Panc1 (cell line): Measurements from ENCODE around the gene NAP1L5.

ENCODE experiments used
- TF ChIP-seq, protein P1 (sequence below): fragments of 450-650 bp; IDR thresholded peaks from 2 replicates; pipeline ENCODE4 v1.5.1; 2017; ENCODE audit warnings: mild to moderate bottlenecking
- TF ChIP-seq, protein P2 (sequence below), 2 experiments: IDR thresholded peaks; 2 replicates each; pipeline ENCODE4 v1.6.1; 2011 to 2012; ENCODE audit warnings: low read depth in 2 of 2, control low read depth in 1 of 2, low read length in 1 of 2, mild to moderate bottlenecking in 1 of 2, moderate library complexity in 1 of 2; ENCODE audit not compliant: insufficient read depth in 1 of 2

GRCh38 chr4:88655226-88655625, 42.4 kb downstream of the NAP1L5 start:
- TF ChIP-seq, protein P1, sequence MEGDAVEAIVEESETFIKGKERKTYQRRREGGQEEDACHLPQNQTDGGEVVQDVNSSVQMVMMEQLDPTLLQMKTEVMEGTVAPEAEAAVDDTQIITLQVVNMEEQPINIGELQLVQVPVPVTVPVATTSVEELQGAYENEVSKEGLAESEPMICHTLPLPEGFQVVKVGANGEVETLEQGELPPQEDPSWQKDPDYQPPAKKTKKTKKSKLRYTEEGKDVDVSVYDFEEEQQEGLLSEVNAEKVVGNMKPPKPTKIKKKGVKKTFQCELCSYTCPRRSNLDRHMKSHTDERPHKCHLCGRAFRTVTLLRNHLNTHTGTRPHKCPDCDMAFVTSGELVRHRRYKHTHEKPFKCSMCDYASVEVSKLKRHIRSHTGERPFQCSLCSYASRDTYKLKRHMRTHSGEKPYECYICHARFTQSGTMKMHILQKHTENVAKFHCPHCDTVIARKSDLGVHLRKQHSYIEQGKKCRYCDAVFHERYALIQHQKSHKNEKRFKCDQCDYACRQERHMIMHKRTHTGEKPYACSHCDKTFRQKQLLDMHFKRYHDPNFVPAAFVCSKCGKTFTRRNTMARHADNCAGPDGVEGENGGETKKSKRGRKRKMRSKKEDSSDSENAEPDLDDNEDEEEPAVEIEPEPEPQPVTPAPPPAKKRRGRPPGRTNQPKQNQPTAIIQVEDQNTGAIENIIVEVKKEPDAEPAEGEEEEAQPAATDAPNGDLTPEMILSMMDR = no peak
- TF ChIP-seq, protein P2, sequence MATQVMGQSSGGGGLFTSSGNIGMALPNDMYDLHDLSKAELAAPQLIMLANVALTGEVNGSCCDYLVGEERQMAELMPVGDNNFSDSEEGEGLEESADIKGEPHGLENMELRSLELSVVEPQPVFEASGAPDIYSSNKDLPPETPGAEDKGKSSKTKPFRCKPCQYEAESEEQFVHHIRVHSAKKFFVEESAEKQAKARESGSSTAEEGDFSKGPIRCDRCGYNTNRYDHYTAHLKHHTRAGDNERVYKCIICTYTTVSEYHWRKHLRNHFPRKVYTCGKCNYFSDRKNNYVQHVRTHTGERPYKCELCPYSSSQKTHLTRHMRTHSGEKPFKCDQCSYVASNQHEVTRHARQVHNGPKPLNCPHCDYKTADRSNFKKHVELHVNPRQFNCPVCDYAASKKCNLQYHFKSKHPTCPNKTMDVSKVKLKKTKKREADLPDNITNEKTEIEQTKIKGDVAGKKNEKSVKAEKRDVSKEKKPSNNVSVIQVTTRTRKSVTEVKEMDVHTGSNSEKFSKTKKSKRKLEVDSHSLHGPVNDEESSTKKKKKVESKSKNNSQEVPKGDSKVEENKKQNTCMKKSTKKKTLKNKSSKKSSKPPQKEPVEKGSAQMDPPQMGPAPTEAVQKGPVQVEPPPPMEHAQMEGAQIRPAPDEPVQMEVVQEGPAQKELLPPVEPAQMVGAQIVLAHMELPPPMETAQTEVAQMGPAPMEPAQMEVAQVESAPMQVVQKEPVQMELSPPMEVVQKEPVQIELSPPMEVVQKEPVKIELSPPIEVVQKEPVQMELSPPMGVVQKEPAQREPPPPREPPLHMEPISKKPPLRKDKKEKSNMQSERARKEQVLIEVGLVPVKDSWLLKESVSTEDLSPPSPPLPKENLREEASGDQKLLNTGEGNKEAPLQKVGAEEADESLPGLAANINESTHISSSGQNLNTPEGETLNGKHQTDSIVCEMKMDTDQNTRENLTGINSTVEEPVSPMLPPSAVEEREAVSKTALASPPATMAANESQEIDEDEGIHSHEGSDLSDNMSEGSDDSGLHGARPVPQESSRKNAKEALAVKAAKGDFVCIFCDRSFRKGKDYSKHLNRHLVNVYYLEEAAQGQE (IDR thresholded peaks at IDR 0.05; ENCODE audit: insufficient read depth in 1 of 2, low read depth in 2 of 2, low read length in 1 of 2) = no peak
